Measurements from ENCODE around the gene TMEM258. TPM values are rescaled to one million over a fixed set of nuclear protein-coding genes. Genes with fewer than 3 reads are reported as not detected.

Gene TMEM258
- total and polyA plus RNA-seq, 2 experiments from 2014 or later: 71.3 to 519 TPM

- no peak for TF ChIP-seq ETS1 (IDR thresholded peaks at IDR 0.05)
- TF ChIP-seq CREB1 (CRISPR knock-in tag; IDR thresholded peaks at IDR 0.05; ENCODE audit: low read depth): no peak
- no peak for TF ChIP-seq ZNF462 (CRISPR knock-in tag; IDR thresholded peaks at IDR 0.05)
- TF ChIP-seq ZNF114 (CRISPR knock-in tag; IDR thresholded peaks at IDR 0.05): no peak
These were observed 43.8 kb upstream of the TMEM258 start (continued) for GRCh38 chr11:61836193-61836592.

- Mint-ChIP-seq H3K9me3 (no peaks in the 10 kb centered on the region), H3K4me1 (peaks cover 64% of the 10 kb centered on the region), H3K36me3 (ENCODE audit: low read depth) (peaks cover 56% of the 10 kb centered on the region), H3K4me3 (peak overlapping the region; percentile 53; the same call in 1 of the 3 replicates), H3K27ac (peak overlapping the region; percentile 96), H3K27me3 (ENCODE audit: insufficient read depth, low read depth, poor library complexity) (peaks cover 20% of the 10 kb centered on the region)
- peaks cover 64% of the 10 kb centered on the region for H3K4me1 ChIP-seq (ENCODE audit: insufficient read depth)
- ATAC-seq (peak; percentile 74), DNase-seq (ENCODE audit: low spot score) (peak; percentile 80)
- peak overlapping the region; percentile 97 for H3K27ac ChIP-seq (ENCODE audit: low read depth)
- TF ChIP-seq CTCF (conservative IDR thresholded peaks at IDR 0.05; ENCODE audit: low read depth in 2 of 2): no peak
- 0 out of 2 replicates have a peak, but pooled peaks have one; percentile 24 for TF ChIP-seq POLR2AphosphoS5 (IDR thresholded peaks at IDR 0.05; ENCODE audit: low read depth)
- H3K4me3 ChIP-seq: peak overlapping the region; percentile 24; the same call in 1 of the 2 replicates
- H3K27me3 ChIP-seq (ENCODE audit: insufficient read depth): no peaks in the 10 kb centered on the region
- H3K79me2 ChIP-seq (replicated peaks; ENCODE audit: insufficient read depth): peaks cover 85% of the 10 kb centered on the region
- H3K4me2 ChIP-seq: peak overlapping the region; percentile 100
- peaks cover 47% of the 10 kb centered on the region for H3F3A ChIP-seq (replicated peaks; ENCODE audit: low read depth)
- H2AFZ ChIP-seq: no peak overlapping the region
- H4K20me1 ChIP-seq (replicated peaks; ENCODE audit: insufficient read depth): peaks cover 57% of the 10 kb centered on the region
- H3K9me2 ChIP-seq (ENCODE audit: insufficient read depth): no peaks in the 10 kb centered on the region
- H3K36me3 ChIP-seq (ENCODE audit: insufficient read depth): peaks cover 15% of the 10 kb centered on the region
These were observed 42.1 kb upstream of the TMEM258 start for GRCh38 chr11:61834278-61835048.

Measured in GM23338 (cell line).